Dermis blood vessel endothelial cell (primary cell): ENCODE data around the gene CTAGE1. TPM values are rescaled to one million over a fixed set of nuclear protein-coding genes. Genes with fewer than 3 reads are reported as not detected.

Source experiments
- DNase-seq: peaks from one replicate; pipeline ENCODE4 v3.0.0; 2010
- total RNA-seq: library from RNA; depleted of rRNA; stranded (reverse); fragments of >200 nt; gene quantifications from 2 replicates; pipeline ENCODE4 v1.2.3, GENCODE V29; 2014

CTAGE1 gene
- total RNA-seq, 1 donor from 2014 or later = not detected

- DNase-seq = peak; percentile 96
Measured at GRCh38 chr18:22391407-22392345, 26.0 kb downstream of the CTAGE1 start.

- DNase-seq = no peak
Measured at GRCh38 chr18:22387787-22388186, 29.9 kb downstream of the CTAGE1 start.

- no peak for DNase-seq
Measured at GRCh38 chr18:22387364-22387763, 30.4 kb downstream of the CTAGE1 start.

- DNase-seq = peak; percentile 94
Measured at GRCh38 chr18:22385718-22386117, 32.0 kb downstream of the CTAGE1 start.

GRCh38 chr18:22378672-22379282 is 38.9 kb downstream of the CTAGE1 start:
- DNase-seq = peak; percentile 69

- DNase-seq = no peak
Measured at GRCh38 chr18:22377769-22378168, 39.9 kb downstream of the CTAGE1 start.

GRCh38 chr18:22370414-22370813 is 47.3 kb downstream of the CTAGE1 start:
- peak; percentile 30 for DNase-seq

- no peak for DNase-seq
Measured at GRCh38 chr18:22368021-22368420, 49.7 kb downstream of the CTAGE1 start.

- DNase-seq = no peak
Measured at GRCh38 chr18:22367303-22367702, 50.4 kb downstream of the CTAGE1 start.

GRCh38 chr18:22363867-22364463 is 53.8 kb downstream of the CTAGE1 start:
- DNase-seq = peak; percentile 60

Other genes starting within 250 kb of the CTAGE1 start
- gene GATA6, start 248.3 kb downstream of the CTAGE1 start, total RNA-seq = 0.51 and 0.98 TPM in 2 replicates